Inferior parietal cortex (tissue), 1 donor: ENCODE measurements around the gene C16orf89.
"Not testable (repeated sequence)": the region's sequence is repeated elsewhere in the genome, so short reads cannot be mapped to it uniquely, and the experiment has no call there.

Experiments
- DNase-seq: peaks from one replicate; pipeline ENCODE4 v3.0.0-alpha.2; 2016; ENCODE audit errors: extremely low spot score

C16orf89 gene

GRCh38 chr16:5060073-5060641 is 5.6 kb downstream of the C16orf89 start:
- DNase-seq = no peak

GRCh38 chr16:5059386-5060072 is 6.2 kb downstream of the C16orf89 start:
- DNase-seq = no peak

- no peak for DNase-seq
Measured at GRCh38 chr16:5058476-5058875, 7.3 kb downstream of the C16orf89 start.

GRCh38 chr16:5056352-5056751 is 9.4 kb downstream of the C16orf89 start:
- DNase-seq = no peak

GRCh38 chr16:5054876-5055865 is 10.6 kb downstream of the C16orf89 start:
- no peak for DNase-seq

GRCh38 chr16:5046914-5047313 is 18.8 kb downstream of the C16orf89 start:
- no peak for DNase-seq

GRCh38 chr16:5045499-5046115 is 20.1 kb downstream of the C16orf89 start:
- DNase-seq = no peak

GRCh38 chr16:5044581-5044980 is 21.2 kb downstream of the C16orf89 start:
- not testable (repeated sequence) for DNase-seq

- no peak for DNase-seq
Measured at GRCh38 chr16:5044011-5044540, 21.7 kb downstream of the C16orf89 start.

- DNase-seq = no peak
Measured at GRCh38 chr16:5042574-5043171, 23.1 kb downstream of the C16orf89 start.

- no peak for DNase-seq
Measured at GRCh38 chr16:5041600-5042133, 24.1 kb downstream of the C16orf89 start.

- no peak for DNase-seq
Measured at GRCh38 chr16:5040451-5040850, 25.3 kb downstream of the C16orf89 start.

- peak; percentile 74 for DNase-seq
Measured at GRCh38 chr16:5036228-5037156, 29.3 kb downstream of the C16orf89 start.

- no peak for DNase-seq
Measured at GRCh38 chr16:5035909-5036227, 29.9 kb downstream of the C16orf89 start.

GRCh38 chr16:5034167-5034523 is 31.6 kb downstream of the C16orf89 start:
- DNase-seq = no peak

- peak; percentile 89 for DNase-seq
Measured at GRCh38 chr16:5033256-5034166, 32.2 kb downstream of the C16orf89 start, which contains the start of gene NAGPA. TSS of gene NAGPA (minus strand) at chr16:5033935. CDS start at chr16:5033914, 21 bp downstream.

GRCh38 chr16:5032748-5033167 is 33.0 kb downstream of the C16orf89 start:
- no peak for DNase-seq

GRCh38 chr16:5031601-5032000 is 34.2 kb downstream of the C16orf89 start:
- no peak for DNase-seq
